Measurements from ENCODE around the gene H2AZ2.
"Not testable (repeated sequence)": the region's sequence is repeated elsewhere in the genome, so short reads cannot be mapped to it uniquely, and the experiment has no call there.

The H2AZ2 gene

DNA sequence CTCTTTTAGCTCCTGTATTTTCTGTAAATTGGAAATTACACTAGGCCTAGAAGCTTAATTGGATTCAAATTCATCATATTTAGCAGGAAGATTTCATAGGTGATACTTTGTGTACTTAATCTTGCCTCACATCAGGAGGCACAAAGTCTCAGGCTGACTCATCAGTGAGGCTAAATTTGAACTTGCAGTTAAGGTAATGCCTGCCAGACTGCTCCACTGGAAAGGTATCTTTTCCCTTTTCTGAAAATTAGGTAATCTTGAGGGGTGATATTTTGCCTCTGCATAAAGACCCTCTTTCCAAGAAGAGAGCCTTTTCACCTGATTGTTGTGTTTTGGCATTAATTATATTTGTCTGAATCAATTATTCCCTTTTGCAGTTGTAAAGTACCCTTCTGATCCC, 36.8 kb downstream of the H2AZ2 start:
- DNase-seq, result no peak

GRCh38 chr7:44808914-44809393, 38.9 kb downstream of the H2AZ2 start:
- DNase-seq, result no peak

DNA sequence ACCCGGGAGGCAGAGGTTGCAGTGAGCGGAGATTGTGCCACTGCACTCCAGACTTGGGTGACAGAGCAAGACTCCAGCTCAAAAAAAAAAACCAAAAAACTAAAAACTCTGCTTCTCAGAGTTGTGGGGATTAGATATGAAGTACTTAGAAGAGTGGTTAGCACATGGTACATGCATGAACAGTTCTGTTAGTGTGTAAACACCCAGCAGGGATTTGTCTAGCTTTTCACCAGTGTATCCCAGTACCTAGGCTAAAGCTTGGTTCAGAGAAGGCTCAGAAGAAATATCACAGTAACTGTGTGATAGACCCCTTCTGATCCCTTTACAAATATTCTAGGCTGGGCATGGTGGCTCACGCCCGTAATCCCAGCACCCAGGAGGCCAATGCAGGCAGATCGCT, 41.9 kb downstream of the H2AZ2 start:
- no peak for DNase-seq

- not testable (repeated sequence) for DNase-seq
These were observed 43.9 kb downstream of the H2AZ2 start for GRCh38 chr7:44803828-44804519.

DNA sequence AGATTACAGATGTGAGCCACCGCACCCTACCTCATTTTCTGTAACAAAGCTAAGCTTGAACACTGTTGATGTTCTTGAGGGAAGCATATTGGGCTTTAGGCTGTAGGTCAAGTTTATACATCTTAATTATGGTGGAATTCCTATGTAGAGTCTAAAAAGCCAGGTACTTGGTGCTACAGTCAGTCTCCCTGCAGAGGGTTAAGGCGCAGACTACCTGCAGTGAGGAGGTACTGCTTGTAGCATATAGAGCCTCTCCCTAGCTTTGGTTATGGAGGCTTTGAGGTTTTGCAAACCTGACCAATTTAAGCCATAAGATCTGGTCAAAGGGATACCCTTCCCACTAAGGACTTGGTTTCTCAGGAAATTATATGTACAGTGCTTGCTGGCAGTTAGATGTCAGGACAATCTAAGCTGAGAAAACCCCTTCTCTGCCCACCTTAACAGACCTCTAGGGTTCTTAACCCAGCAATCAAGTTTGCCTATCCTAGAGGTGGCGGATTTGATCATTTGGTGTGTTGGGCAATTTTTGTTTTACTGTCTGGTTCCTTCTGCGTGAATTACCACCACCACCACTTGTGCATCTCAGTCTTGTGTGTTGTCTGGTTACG, 45.4 kb downstream of the H2AZ2 start:
- DNase-seq, result no peak

DNA sequence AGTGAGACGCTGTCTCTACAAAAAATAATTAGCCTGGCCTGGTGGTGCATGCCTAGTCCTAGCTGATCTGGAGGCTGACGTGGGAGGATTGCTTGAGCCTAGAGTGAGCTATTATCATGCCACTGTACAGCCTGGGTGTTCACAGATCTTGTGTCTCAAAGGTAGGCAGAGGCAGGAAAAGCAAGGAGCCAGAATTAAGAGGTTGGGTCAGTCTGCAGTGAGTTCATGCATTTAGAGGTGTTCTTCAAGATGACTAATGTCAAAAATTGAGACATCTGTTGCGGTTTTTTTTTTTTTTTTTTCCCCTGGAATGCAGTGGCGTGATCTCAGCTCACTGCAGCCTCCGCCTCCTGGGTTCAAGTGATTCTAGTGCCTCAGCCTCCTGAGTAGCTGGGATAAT, 46.0 kb downstream of the H2AZ2 start:
- no peak for DNase-seq

- DNase-seq, result no peak
These were observed 47.9 kb downstream of the H2AZ2 start for GRCh38 chr7:44799939-44800338.

DNA sequence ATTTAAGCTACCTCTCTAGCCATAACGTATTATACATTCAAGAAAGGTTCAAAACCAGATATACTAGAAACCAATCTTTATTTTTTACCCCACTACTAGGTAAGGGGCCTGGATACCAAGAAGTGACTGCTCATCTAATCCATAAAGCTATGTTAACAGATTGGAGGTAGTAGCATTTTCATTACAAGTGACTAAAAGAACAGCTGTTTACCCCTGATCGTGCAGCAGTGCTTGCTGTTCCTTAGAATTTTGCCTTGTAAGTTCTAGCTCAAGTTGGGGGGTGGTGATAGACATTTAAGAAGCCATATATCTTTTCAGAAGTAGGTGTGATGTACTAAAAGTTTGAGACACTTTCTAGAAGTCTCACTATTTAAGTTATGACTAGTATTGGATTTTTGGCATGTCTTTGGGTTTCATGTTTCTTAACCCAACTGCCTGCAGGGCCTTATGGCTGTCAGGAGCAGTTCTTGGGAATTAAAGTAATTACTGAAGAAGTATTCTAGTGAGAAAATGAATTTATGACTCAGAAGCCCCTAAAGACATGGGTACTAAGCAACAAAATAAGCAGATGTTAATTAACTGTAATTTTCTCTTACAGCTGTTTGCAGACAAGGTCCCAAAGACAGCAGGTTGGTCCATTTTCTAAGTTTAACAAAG, 49.1 kb downstream of the H2AZ2 start:
- DNase-seq, result no peak

DNA sequence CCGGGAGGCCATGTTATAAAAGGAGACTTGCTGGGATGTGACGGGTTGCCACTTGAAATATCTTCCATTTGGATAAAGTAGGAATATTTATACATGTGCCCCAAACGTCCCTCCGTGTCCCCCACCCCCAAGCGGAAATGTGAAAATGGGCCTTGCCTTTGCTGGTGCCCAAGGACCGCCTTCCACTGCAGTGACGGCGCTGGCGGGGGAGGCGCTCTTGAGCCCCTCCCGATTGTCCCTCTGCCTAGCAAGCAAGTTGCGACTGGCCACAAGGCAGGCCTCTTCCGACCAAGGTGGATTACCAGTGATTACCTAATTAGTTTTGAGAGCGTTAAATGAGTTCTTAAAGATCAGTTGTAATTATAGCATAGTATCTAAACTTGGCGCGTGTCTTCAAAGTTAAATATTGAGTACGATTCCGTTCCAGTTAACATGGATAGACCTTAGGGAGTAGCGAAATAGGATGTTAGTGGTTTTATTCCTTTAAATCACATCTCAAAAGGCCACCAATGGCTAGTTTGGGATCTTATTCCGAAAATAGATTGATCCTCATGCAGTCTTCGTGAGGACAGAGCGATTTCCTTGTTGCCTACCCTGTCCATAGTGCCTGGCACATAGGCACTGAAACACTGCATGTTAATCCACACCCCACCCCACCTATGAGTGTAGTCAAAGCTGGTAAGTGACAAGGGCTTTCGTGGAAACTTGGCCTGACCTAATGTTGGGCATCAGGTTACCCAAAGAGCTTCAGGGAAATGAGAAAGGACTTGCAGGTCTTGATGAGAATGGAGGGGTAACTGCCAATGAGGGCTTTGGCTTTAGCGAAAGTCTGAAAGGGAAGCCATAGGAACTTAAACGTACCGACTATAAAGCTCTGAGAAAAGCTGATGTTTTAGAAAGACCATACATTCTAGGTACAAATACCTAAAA, 50.3 kb downstream of the H2AZ2 start:
- peak; percentile 41 for DNase-seq

GRCh38 chr7:44796504-44797328, 51.2 kb downstream of the H2AZ2 start, which contains the start of gene PPIA:
PPIA (plus strand) TSS chr7:44796681; CDS start chr7:44796725, 44 bp downstream.
- DNase-seq, result peak; percentile 92

- DNase-seq, result no peak
These were observed 51.8 kb downstream of the H2AZ2 start for GRCh38 chr7:44796034-44796503.

DNA sequence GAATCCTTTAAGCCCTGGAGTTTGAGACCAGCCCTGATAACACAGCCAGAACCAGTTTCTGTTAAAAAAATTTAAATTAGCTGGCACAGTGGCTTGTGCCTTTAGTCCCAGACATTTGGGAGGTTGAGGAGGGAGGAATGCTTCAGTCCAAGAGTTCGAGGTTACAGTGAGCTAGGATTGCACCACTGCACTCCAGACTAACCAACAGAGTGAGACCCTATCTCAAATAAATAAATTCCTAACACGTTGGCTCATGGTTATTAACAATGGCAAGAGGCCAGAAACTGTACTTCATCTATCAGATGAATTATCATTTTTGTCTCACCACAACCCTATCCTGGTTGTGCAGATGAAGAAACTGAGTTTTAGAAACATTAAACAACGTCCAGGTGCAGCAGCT, 53.6 kb downstream of the H2AZ2 start:
- DNase-seq, result no peak

DNA sequence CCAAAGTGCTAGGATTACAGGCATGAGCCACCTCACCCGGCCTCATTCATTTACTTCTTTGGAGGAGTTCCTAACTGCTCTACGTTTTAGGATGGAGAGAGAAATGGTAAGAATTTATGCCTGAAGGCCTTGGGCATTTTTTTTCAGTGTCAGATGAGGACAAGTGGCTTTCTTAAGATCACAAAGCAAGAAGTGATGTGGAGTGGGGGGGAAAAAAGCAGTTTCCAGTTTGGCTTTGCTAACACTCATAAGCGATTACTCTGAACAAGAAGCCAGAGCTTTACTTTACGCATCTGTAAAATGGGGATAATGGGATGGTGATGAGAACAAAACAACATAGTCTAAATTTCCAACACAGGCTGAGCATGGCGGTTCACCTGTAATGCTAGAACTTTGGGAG, 54.0 kb downstream of the H2AZ2 start:
- no peak for DNase-seq

DNA sequence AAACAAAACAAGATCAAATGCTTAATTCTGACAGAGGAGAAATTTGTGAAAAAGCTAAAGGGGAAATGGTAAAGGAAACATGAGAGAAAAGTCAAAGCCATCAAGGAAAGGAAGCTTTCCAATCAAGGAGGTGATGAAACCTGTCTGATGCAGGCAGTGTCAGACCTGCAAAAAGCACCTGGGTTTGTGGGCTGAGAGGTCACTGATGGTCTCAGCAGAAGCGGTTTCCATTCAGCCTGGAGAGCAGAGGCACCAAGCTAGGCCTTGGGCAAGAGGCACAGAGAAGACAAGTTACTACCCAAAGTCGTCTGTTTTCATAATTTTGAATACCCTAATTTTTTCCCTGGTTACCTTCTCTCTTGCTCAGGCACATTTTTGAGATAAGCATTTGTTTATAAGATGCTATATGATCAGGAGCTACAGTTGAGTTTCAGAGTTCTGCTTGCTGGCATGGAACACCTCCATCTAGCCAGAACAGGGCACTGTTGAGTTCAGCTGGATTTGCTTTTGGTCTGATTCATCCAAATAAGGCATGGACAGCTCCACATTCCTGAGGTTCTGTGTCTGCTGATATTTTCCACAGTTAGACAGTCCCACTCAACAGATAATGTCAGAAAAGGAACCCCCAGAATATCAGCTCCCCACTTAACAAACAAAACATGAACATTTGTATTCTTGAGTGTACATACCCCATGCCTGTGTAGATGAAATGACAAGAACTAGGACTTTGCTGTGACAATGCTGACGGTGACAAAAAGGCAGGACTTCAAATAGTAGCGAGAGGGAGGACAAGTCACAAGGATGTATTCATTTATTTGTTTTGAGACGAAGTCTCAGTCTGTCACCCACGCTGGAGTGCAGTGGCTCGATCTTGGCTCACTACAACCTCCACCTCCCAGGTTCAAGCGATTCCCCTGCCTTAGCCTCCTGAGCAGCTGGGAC, 56.3 kb downstream of the H2AZ2 start:
- DNase-seq, result no peak

DNA sequence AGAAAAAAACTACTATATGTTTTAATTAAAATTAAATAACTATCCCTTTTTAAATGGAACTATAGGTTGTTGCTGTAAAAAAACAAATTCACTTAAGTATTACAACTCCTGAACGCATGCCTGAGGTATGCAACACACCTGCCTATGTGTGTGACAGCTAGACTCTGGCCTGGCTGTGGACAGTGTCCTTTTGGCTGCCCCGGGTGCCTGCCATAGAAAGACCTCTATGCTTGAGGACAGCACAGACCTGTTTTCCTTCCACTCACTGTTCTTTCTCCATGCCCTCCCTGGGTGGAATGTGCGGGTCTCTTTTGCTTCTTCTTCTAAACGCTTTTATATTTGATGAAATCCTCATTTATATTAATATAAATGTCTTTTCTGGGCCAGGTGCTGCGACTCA, 57.9 kb downstream of the H2AZ2 start:
- DNase-seq, result no peak

- no peak for DNase-seq
These were observed 60.1 kb downstream of the H2AZ2 start for GRCh38 chr7:44787762-44788161.

DNA sequence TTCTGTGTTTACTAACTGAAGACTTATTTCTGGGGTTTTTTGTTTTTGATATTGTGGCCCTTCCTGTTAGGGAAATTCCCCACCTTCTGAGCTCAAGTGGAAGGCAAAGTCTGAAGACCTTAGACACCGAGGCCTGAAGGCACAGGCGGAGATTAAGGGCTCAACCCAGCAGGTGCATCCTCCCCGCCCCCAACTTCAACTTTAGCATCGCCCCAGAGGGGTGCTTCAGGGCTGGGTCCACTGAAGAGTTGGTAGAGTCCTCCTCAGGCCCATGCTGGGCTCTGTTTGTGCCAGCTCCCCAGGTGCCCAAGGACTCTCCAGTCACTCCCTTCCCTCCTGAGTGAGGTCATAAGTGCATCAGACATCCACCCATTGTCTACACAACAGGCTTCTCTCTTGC, 60.8 kb downstream of the H2AZ2 start:
- no peak for DNase-seq

DNA sequence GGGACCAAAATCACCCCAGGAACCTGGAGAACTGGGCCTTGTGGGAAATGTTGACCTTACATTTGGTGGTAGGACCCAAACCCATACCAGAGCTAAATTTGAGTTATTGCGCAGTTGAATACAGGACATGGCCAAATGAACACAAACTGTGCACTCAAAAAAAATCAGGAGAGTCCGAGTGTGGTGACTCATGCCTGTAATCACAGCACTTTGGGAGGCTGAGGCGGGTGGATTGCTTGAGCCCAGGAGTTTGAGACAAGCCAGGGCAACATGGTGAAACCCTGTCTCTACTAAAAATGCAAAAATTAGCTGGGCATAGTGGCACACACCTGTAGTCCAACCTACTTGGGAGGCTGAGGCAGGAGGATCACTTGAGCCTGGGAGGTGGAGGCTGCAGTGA, 62.7 kb downstream of the H2AZ2 start:
- DNase-seq, result not testable (repeated sequence)

- DNase-seq, result no peak
These were observed 63.5 kb downstream of the H2AZ2 start for GRCh38 chr7:44784364-44784763.

GRCh38 chr7:44783407-44783806, 64.5 kb downstream of the H2AZ2 start:
- no peak for DNase-seq

DNA sequence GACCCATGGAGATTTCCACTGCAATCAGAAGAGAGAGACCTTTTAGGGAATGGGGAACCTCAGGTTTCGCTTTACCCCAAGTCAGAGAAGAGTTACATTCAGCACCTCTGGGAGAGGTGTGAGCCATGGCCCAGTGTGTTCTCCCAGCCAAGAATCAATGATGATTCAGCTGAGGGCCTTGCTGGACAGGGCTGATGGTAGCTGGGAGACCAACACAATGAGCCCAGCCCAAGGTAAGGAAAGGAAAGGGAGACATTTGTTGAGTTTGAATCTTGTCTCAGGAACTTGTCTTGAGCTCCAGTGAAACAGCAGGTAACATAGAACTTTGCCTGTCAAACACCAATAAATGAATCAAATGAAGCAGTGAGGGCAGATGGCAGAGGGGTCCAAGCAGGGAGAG, 65.4 kb downstream of the H2AZ2 start:
- DNase-seq, result no peak

Data from NCI-H1436 treated with DMSO at 0.1 percent for 48 hours (cell line).